HepG2 (cell line): ENCODE measurements around the gene SIGMAR1.

ENCODE experiments used
- ATF6 ChIP-seq: sonication (generic); formaldehyde crosslinking; conservative IDR thresholded peaks from 2 replicates; pipeline ENCODE4 v1.4.0; 2020; ENCODE audit warnings: missing genetic modification reagents
- EP300 ChIP-seq, 3 experiments: sonication (generic) in 1 of 3; formaldehyde crosslinking in 1 of 3; IDR thresholded peaks; 2 replicates each; pipeline versions ENCODE4 v1.5.1 to v1.6.1; 2011 to 2020; ENCODE audit warnings: low read depth in 2 of 3, low read length in 2 of 3, borderline replicate concordance in 1 of 3, improper control_type of control experiment in 1 of 3, mild to moderate bottlenecking in 1 of 3, missing genetic modification reagents in 1 of 3, moderate library complexity in 1 of 3
- ETS1 ChIP-seq: sonication (generic); formaldehyde crosslinking; IDR thresholded peaks from 2 replicates; pipeline ENCODE4 v1.4.0; 2020; ENCODE audit warnings: missing genetic modification reagents
- HOXA9 ChIP-seq: sonication (generic); formaldehyde crosslinking; IDR thresholded peaks from 2 replicates; pipeline ENCODE4 v1.8.1; 2022; ENCODE audit warnings: missing genetic modification reagents, mild to moderate bottlenecking, moderate library complexity, borderline replicate concordance
- HOXD1 ChIP-seq: sonication (generic); formaldehyde crosslinking; IDR thresholded peaks from 2 replicates; pipeline ENCODE4 v1.5.0; 2020; ENCODE audit warnings: missing genetic modification reagents
- PCBP2 ChIP-seq: fragments of 200-400 bp; formaldehyde crosslinking; optimal IDR thresholded peaks from 2 replicates; pipeline ENCODE3; 2018; ENCODE audit warnings: low read length, low read depth; ENCODE audit not compliant: poor library complexity, severe bottlenecking
- POLR2A ChIP-seq, 2 experiments: IDR thresholded peaks; 2 replicates each; pipeline ENCODE4 v1.6.1; 2011; ENCODE audit warnings: low read depth in 2 of 2, low read length in 2 of 2, mild to moderate bottlenecking in 1 of 2, moderate library complexity in 1 of 2; ENCODE audit not compliant: insufficient read depth in 1 of 2
- REPIN1 ChIP-seq: sonication (generic); formaldehyde crosslinking; IDR thresholded peaks from 2 replicates; pipeline ENCODE4 v1.8.0; 2022; ENCODE audit warnings: missing genetic modification reagents, low read depth, mild to moderate bottlenecking, borderline replicate concordance
- SETDB1 ChIP-seq: sonication (generic); formaldehyde crosslinking; IDR thresholded peaks from 2 replicates; pipeline ENCODE4 v1.5.1; 2020; ENCODE audit warnings: missing genetic modification reagents, mild to moderate bottlenecking, borderline replicate concordance
- SP1 ChIP-seq, 2 experiments: fragments of 450-650 bp in 1 of 2; sonication (generic) in 1 of 2; formaldehyde crosslinking in 1 of 2; IDR thresholded peaks; 2 replicates each; pipeline versions ENCODE4 v1.4.0 to v1.6.1; 2016 to 2020; ENCODE audit warnings: missing genetic modification reagents in 1 of 2
- ZBTB49 ChIP-seq: sonication (generic); formaldehyde crosslinking; IDR thresholded peaks from 2 replicates; pipeline ENCODE4 v1.4.0; 2020; ENCODE audit warnings: missing genetic modification reagents, borderline replicate concordance
- ZNF281 ChIP-seq: sonication (generic); formaldehyde crosslinking; IDR thresholded peaks from 2 replicates; pipeline ENCODE4 v1.4.0; 2020; ENCODE audit warnings: missing genetic modification reagents, borderline replicate concordance
- ZNF383 ChIP-seq: sonication (generic); formaldehyde crosslinking; IDR thresholded peaks from 2 replicates; pipeline ENCODE4 v1.4.0; 2020; ENCODE audit warnings: missing genetic modification reagents, mild to moderate bottlenecking, borderline replicate concordance
- ZNF619 ChIP-seq: sonication (generic); formaldehyde crosslinking; IDR thresholded peaks from 2 replicates; pipeline ENCODE4 v1.4.0; 2020; ENCODE audit warnings: mild to moderate bottlenecking, missing genetic modification reagents

GRCh38 chr9:34653151-34654072, 15.8 kb upstream of the SIGMAR1 start:
- TF ChIP-seq ZNF619 (CRISPR knock-in tag) (no peak), PCBP2 (no peak), ZBTB49 (CRISPR knock-in tag) (no peak), EP300 (IDR thresholded peaks at IDR 0.05; ENCODE audit: low read depth in 2 of 2, low read length in 2 of 2) (no peak), EP300 (CRISPR knock-in tag; IDR thresholded peaks at IDR 0.05; ENCODE audit: borderline replicate concordance) (no peak), ETS1 (no peak), ZNF281 (no peak), REPIN1 (CRISPR knock-in tag) (no peak), HOXD1 (no peak), SP1 (IDR thresholded peaks at IDR 0.05) (no peak), SP1 (CRISPR knock-in tag; IDR thresholded peaks at IDR 0.05) (no peak), ATF6 (CRISPR knock-in tag) (no peak), ZNF383 (CRISPR knock-in tag) (no peak), POLR2A (IDR thresholded peaks at IDR 0.05; ENCODE audit: insufficient read depth in 1 of 2, low read depth in 2 of 2, low read length in 2 of 2) (peak in 1 of 2 experiments; percentile 12; a peak in 1 of 4 replicates), SETDB1 (CRISPR knock-in tag) (no peak), HOXA9 (CRISPR knock-in tag) (no peak)
